ENCODE measurements around the gene PLCD1. TPM values are rescaled to one million over a fixed set of nuclear protein-coding genes. Genes with fewer than 3 reads are reported as not detected.
A peak's percentile ranks its signal among the peaks of the same experiment; 100 is the strongest.

The PLCD1 gene
- total RNA-seq, 2 experiments from 2014 or later = 10.9 to 13.5 TPM

DNA sequence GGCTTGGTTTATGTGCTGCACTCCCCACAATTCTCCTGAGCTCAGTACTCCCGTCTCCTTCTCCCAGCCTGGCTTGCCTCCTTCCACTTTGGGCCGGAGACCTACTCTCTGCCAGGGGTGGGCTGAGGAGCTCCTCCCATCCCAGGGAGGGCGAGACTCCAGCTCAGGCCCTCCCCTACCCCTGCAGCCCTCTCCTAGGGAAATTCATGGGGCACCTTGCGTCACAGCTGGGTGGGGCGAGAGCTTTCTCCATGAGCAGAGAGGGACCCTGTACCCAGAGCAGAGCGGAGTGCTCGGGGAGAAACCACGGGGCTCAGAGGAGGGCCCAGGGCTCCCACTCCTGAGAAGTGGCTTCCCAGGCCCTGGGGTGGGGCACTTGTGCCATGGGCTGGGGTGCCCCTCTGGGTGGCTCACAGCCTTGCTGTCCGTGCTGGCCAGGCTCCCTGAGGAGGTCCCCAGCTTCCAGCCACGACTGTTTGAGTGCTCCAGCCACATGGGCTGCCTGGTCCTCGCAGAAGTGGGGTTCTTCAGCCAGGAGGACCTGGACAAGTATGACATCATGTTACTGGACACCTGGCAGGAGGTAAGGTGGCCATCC, 25.5 kb downstream of the PLCD1 start:
- no peak for DNase-seq
- Mint-ChIP-seq H3K4me3 (no peak overlapping the region), H3K27ac (peak overlapping the region; percentile 0), H3K36me3 (ENCODE audit: low read depth) (peaks cover 15% of the 10 kb centered on the region), H3K9me3 (ENCODE audit: low read depth) (no peaks in the 10 kb centered on the region), H3K27me3 (no peaks in the 10 kb centered on the region), H3K4me1 (peaks cover 15% of the 10 kb centered on the region)
- POLR2A ChIA-PET = no interaction called here
- CTCF ChIA-PET = interaction anchor here (0.8 to 2.0 kb wide), 5 partner anchors 16 to 502 kb away, joined by 3 to 9 read pairs (median 4); no protein-coding TSS in a partner anchor
- intact Hi-C loops (cut with DNase I, micrococcal nuclease) = loop anchor here in 1 of 2 experiments (1.0 kb wide), 1 partner anchor 30 kb away; no protein-coding TSS in a partner anchor
- no peak for ATAC-seq

DNA sequence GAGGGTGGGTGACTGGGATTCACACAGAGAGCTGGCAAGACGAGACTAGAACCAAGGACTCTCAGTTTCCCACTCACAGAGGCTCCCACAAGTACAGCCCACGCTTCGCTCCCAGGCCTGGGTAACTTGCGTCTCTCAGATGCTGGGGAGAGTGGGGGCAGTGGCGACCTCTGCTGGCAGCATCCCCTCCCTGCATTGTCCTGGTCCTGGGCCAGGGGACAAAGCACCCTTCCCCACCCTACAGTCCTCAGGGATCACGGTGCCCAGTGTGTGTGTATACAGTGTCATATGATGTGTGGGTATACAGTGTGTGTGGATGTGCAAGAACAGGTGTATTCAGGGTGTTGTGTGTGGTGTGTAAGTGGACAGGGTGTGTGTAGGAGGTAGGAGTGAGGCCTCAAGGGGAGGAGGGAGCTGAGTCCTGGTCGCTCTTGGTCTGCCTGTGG, 26.0 kb downstream of the PLCD1 start:
- peaks cover 15% of the 10 kb centered on the region for H3K36me3 Mint-ChIP-seq (ENCODE audit: low read depth)
- intact Hi-C loops (cut with DNase I, micrococcal nuclease) = loop anchor here in 1 of 2 experiments (1.0 kb wide), 1 partner anchor 29 kb away; no protein-coding TSS in a partner anchor
- H3K9me3 Mint-ChIP-seq (ENCODE audit: low read depth) = no peaks in the 10 kb centered on the region
- H3K27me3 Mint-ChIP-seq = no peaks in the 10 kb centered on the region
- DNase-seq (peak; percentile 72), ATAC-seq (peak; percentile 31)
- H3K4me1 Mint-ChIP-seq = peaks cover 19% of the 10 kb centered on the region
- ChIA-PET POLR2A (no interaction called here), CTCF (interaction anchor here (0.8 to 2.0 kb wide), 5 partner anchors 17 to 503 kb away, joined by 3 to 9 read pairs (median 4); no protein-coding TSS in a partner anchor)
- H3K27ac Mint-ChIP-seq = peak overlapping the region; percentile 0
- H3K4me3 Mint-ChIP-seq = no peak overlapping the region

DNA sequence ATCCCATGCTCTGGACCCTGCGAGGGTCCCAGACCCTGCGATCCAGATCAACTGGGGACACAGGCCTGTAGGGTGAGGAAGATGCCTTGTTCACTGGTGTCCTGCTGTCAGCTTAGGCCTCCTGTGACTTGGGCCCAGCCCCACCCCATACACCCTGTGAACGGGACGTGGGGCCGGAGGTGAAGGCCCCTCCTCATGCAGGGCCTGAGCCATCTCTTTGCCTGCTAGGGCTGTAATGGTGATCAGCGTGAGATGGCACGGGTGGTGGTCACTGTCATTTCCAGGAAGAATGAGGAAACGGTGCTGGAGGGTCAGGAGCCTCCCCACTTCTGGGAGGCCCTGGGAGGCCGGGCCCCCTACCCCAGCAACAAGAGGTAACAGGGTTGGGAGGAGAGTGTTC, 26.5 kb downstream of the PLCD1 start:
- peak overlapping the region; percentile 42 for H3K27ac Mint-ChIP-seq
- ATAC-seq (no peak), DNase-seq (peak; percentile 4)
- intact Hi-C loops (cut with DNase I, micrococcal nuclease) = loop anchor here in 1 of 2 experiments (1.0 kb wide), 1 partner anchor 29 kb away; no protein-coding TSS in a partner anchor
- no peaks in the 10 kb centered on the region for H3K27me3 Mint-ChIP-seq
- H3K4me1 Mint-ChIP-seq = peaks cover 24% of the 10 kb centered on the region
- H3K36me3 Mint-ChIP-seq (ENCODE audit: low read depth) = peaks cover 15% of the 10 kb centered on the region
- H3K4me3 Mint-ChIP-seq = no peak overlapping the region
- POLR2A ChIA-PET = no interaction called here
- CTCF ChIA-PET = interaction anchor here (1.5 to 2.0 kb wide), 2 partner anchors 17 to 23 kb away, joined by 4 to 9 read pairs; no protein-coding TSS in a partner anchor
- H3K9me3 Mint-ChIP-seq (ENCODE audit: low read depth) = no peaks in the 10 kb centered on the region

DNA sequence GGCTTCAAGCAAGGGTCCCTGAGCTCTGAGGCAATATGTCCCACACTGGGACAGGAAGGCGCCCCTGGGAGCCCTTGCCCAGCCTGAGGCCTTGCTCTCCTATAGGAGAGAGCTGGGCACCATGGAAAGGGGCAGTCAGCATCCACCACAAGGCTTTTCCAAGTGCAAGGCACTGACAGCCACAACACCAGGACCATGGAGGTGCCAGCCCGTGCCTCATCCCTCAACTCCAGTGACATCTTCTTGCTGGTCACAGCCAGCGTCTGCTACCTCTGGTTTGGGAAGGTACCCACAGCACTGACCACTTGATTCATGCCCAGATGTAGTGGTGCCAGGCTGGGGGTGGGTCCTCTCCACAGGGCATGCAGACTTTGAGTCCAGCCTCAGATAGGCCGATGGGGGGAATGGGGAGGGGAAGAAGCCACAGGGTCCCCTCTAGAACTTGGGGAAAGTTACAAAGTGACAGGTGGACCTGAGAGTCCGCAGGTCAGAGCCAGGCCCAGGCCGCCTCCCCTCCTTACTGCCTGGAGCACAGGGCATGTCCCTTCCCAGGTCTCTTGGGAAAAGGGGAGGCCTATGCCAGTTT, 27.1 kb downstream of the PLCD1 start:
- Mint-ChIP-seq H3K27ac (peak overlapping the region; percentile 31), H3K9me3 (ENCODE audit: low read depth) (no peaks in the 10 kb centered on the region), H3K4me1 (peaks cover 24% of the 10 kb centered on the region), H3K27me3 (no peaks in the 10 kb centered on the region), H3K4me3 (no peak overlapping the region), H3K36me3 (ENCODE audit: low read depth) (peaks cover 15% of the 10 kb centered on the region)
- ATAC-seq (no peak), DNase-seq (no peak)
- CTCF ChIA-PET = interaction anchor here (0.5 to 2.0 kb wide), 2 partner anchors 18 to 653 kb away, joined by 3 to 9 read pairs; no protein-coding TSS in a partner anchor
- intact Hi-C loops (cut with DNase I, micrococcal nuclease) = no loop called here
- POLR2A ChIA-PET = no interaction called here

DNA sequence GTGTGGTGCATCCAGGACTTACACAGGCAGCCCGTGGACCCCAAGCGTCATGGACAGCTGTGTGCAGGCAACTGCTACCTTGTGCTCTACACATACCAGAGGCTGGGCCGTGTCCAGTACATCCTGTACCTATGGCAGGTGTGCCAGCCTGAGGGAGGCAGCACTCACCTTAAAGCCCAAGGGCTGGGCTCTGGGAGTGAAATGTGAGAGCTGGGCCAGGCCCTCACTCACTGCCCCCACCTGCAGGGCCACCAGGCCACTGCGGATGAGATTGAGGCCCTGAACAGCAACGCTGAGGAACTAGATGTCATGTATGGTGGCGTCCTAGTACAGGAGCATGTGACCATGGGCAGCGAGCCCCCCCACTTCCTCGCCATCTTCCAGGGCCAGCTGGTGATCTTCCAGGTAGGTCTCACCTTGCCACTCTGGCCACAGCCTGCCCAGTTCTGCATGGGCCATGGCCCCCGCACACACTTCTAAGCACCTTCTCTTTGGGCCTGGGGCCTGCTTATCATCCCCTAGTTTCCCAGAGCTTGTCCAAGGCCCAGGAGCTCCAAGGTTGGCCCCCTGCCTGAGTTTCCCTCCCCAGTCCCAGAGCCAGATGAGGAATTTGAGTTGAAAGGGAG, 27.9 kb downstream of the PLCD1 start:
- Mint-ChIP-seq H3K36me3 (ENCODE audit: low read depth) (peaks cover 20% of the 10 kb centered on the region), H3K4me1 (peaks cover 28% of the 10 kb centered on the region), H3K4me3 (no peak overlapping the region), H3K9me3 (ENCODE audit: low read depth) (no peaks in the 10 kb centered on the region), H3K27ac (no peak overlapping the region), H3K27me3 (no peaks in the 10 kb centered on the region)
- no peak for ATAC-seq
- POLR2A ChIA-PET = no interaction called here
- intact Hi-C loops (cut with DNase I, micrococcal nuclease) = no loop called here
- no peak for DNase-seq
- CTCF ChIA-PET = interaction anchor here (0.5 to 1.1 kb wide), 2 partner anchors 28 to 654 kb away, joined by 3 to 4 read pairs; no protein-coding TSS in a partner anchor

DNA sequence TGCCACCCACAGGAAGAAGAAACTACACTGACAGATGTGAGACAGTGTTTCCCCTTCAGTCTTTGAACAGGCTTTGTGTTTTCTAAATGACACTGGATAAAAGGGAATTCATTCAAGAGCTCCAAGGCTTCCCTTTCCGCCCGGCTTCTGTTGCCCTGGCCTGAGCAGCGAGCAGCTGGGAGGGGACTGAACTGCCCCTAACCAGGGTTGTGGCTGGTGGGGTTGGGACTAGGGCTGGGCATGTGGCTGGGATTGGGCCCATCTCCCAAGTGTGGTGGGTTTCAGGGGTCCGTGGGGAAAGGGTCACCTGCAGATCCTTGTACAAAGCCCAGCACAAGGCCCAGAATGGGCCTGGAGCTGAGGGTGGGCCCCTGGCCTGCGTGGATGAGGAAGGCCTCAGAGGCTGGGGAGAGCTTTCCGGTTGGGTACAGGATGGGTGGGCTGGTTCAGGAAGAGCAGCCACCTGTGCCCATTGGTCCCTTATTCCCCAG, 28.4 kb downstream of the PLCD1 start:
- no peak overlapping the region for H3K4me3 Mint-ChIP-seq
- no peaks in the 10 kb centered on the region for H3K27me3 Mint-ChIP-seq
- H3K36me3 Mint-ChIP-seq (ENCODE audit: low read depth) = peaks cover 25% of the 10 kb centered on the region
- peaks cover 34% of the 10 kb centered on the region for H3K4me1 Mint-ChIP-seq
- POLR2A ChIA-PET = no interaction called here
- CTCF ChIA-PET = interaction anchor here (1.0 to 1.1 kb wide), 2 partner anchors 10 to 27 kb away, joined by 3 to 4 read pairs; no protein-coding TSS in a partner anchor
- no peak for DNase-seq
- intact Hi-C loops (cut with DNase I, micrococcal nuclease) = no loop called here
- no peak for ATAC-seq
- no peak overlapping the region for H3K27ac Mint-ChIP-seq
- H3K9me3 Mint-ChIP-seq (ENCODE audit: low read depth) = no peaks in the 10 kb centered on the region

DNA sequence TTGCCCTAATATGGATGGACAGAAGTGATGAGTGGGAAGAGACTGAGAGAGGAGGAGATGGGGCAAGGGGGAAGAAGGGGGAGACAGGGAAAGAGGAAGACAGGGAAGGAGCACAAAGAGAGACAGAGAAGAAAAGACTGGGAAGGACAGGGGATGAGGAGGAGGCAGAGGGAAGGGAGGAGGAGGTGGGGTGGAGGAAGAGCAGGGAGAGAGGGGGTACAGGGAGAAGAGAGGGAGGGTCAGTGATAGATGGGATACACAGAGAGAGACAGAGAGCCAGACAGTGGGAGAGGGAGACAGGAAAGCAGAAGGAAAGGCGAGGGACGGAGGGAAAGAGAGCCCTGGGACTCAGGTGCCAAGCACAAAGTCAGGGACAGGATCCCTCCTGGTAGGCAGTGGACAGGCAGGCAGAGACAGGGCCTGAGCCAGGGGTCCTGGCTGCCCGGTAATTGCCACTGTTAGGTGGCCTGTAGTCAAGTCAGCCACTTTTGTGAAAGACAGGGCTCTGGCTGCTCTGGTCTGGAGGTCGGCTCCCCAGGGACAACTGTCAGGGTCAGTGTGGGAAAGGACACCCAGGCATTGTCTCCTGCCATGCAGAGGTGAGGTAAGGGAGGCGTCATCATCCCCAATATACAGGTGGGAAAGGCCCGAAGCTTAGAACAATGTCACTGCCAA, 29.1 kb downstream of the PLCD1 start:
- peaks cover 40% of the 10 kb centered on the region for H3K4me1 Mint-ChIP-seq
- H3K9me3 Mint-ChIP-seq (ENCODE audit: low read depth) = no peaks in the 10 kb centered on the region
- ChIA-PET POLR2A (no interaction called here), CTCF (interaction anchor here (1.0 to 1.1 kb wide), 2 partner anchors 11 to 27 kb away, joined by 3 to 4 read pairs; no protein-coding TSS in a partner anchor)
- no peak overlapping the region for H3K27ac Mint-ChIP-seq
- H3K27me3 Mint-ChIP-seq = no peaks in the 10 kb centered on the region
- ATAC-seq (no peak), DNase-seq (no peak)
- intact Hi-C loops (cut with DNase I, micrococcal nuclease) = no loop called here
- H3K36me3 Mint-ChIP-seq (ENCODE audit: low read depth) = peaks cover 31% of the 10 kb centered on the region
- no peak overlapping the region for H3K4me3 Mint-ChIP-seq

DNA sequence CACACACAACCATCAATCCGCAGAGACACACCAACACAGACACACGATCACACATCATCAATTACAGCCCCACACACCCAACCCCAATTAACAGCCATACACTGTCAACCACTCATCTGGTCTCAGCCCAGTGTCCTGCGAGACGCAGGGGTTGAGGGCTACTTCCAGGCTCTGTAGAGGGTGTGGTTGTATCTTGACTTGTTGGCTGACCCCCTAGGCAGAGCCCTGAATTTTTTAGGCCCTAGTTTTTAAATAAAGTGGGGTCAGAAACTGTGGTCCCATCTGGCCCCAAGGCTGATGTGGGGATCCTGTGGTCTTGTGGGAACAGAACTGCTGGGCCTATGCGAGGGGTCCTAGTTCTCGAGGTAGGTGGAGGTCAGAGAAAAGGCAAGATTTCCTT, 29.6 kb downstream of the PLCD1 start:
- no peak for DNase-seq
- intact Hi-C loops (cut with DNase I, micrococcal nuclease) = no loop called here
- Mint-ChIP-seq H3K27ac (peak overlapping the region; percentile 26), H3K4me3 (no peak overlapping the region), H3K36me3 (ENCODE audit: low read depth) (peaks cover 30% of the 10 kb centered on the region), H3K27me3 (no peaks in the 10 kb centered on the region), H3K4me1 (peaks cover 46% of the 10 kb centered on the region), H3K9me3 (ENCODE audit: low read depth) (no peaks in the 10 kb centered on the region)
- ATAC-seq = no peak
- CTCF ChIA-PET = no interaction called here
- POLR2A ChIA-PET = no interaction called here

DNA sequence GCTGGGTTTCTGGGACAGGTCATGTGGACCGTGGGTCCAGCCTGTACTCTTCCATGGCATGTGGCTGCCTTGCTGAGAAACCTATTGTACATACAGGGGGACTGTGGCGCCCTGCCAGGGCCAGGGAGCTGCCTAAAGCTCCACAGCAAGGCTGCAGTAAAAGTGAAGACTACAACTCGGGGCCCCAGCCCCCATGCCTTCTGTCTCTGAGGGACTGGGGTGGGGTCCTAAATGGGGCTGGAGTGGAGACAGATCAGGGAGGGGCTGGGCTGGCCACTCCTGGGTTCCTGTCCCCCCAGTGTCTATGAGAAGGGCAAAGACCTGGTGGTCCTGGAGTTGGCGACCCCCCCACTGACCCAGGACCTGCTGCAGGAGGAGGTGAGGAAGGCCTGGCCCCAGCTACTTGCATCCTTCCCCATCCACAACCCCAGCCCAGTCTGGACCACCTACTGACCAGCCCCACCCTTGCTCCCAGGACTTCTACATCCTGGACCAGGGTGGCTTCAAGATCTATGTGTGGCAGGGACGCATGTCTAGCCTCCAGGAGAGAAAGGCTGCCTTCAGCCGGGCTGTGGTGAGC, 31.6 kb downstream of the PLCD1 start:
- POLR2A ChIA-PET = interaction anchor here (1.3 kb wide), 1 partner anchor 25 kb away, joined by 3 read pairs; no protein-coding TSS in a partner anchor
- H3K9me3 Mint-ChIP-seq (ENCODE audit: low read depth) = no peaks in the 10 kb centered on the region
- peak overlapping the region; percentile 94 for H3K27ac Mint-ChIP-seq
- no peaks in the 10 kb centered on the region for H3K27me3 Mint-ChIP-seq
- ATAC-seq (no peak), DNase-seq (no peak)
- peak overlapping the region; percentile 71 for H3K4me3 Mint-ChIP-seq
- peaks cover 49% of the 10 kb centered on the region for H3K4me1 Mint-ChIP-seq
- CTCF ChIA-PET = interaction anchor here (1.1 to 3.0 kb wide), 6 partner anchors 9 to 142 kb away, joined by 3 to 18 read pairs (median 6); no protein-coding TSS in a partner anchor
- intact Hi-C loops (cut with DNase I, micrococcal nuclease) = loop anchor here in 1 of 2 experiments (1.0 kb wide), 1 partner anchor 24 kb away; no protein-coding TSS in a partner anchor
- H3K36me3 Mint-ChIP-seq (ENCODE audit: low read depth) = peaks cover 25% of the 10 kb centered on the region

DNA sequence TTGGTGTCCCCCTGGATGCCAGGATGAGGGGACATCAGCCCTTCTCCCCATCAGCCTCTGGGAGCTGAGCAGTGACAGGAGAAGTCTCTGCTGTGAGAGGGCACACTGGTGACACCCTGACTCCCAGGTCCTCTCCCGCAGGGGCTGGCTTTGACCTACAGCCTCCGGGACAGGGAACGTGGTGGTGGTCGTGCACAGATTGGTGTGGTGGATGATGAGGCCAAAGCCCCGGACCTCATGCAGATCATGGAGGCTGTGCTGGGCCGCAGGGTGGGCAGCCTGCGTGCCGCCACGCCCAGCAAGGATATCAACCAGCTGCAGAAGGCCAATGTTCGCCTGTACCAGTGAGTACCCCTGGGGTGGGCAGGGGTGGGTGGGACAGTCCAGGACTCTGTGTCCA, 32.1 kb downstream of the PLCD1 start:
- peak overlapping the region; percentile 96 for H3K27ac Mint-ChIP-seq
- POLR2A ChIA-PET = interaction anchor here (1.0 to 1.3 kb wide), 2 partner anchors 25 to 167 kb away, joined by 3 to 4 read pairs; partner anchors contain the start of gene OXSR1
- CTCF ChIA-PET = interaction anchor here (0.7 to 3.0 kb wide), 17 partner anchors 8 to 142 kb away, joined by 3 to 18 read pairs (median 3); partner anchors contain the start of gene ACAA1
- peaks cover 25% of the 10 kb centered on the region for H3K36me3 Mint-ChIP-seq (ENCODE audit: low read depth)
- ATAC-seq (no peak), DNase-seq (no peak)
- H3K4me3 Mint-ChIP-seq = no peak overlapping the region
- H3K4me1 Mint-ChIP-seq = peaks cover 49% of the 10 kb centered on the region
- no peaks in the 10 kb centered on the region for H3K27me3 Mint-ChIP-seq
- intact Hi-C loops (cut with DNase I, micrococcal nuclease) = loop anchor here in 1 of 2 experiments (1.0 kb wide), 1 partner anchor 23 kb away; no protein-coding TSS in a partner anchor
- no peaks in the 10 kb centered on the region for H3K9me3 Mint-ChIP-seq (ENCODE audit: low read depth)
